Panc1 (cell line): ENCODE data around the gene ZBED5. TPM values are rescaled to one million over a fixed set of nuclear protein-coding genes. Genes with fewer than 3 reads are reported as not detected.

Source experiments
- ATAC-seq: fragments of 200-7000 bp; cut with Tn5 transposase; 2 replicates; pipeline ENCODE4 v1.9.1; 2020; ENCODE audit warnings: mild to moderate bottlenecking, moderate library complexity
- Bru-seq: library from RNA; stranded (reverse); fragments of 400-500 nt; gene quantifications from one replicate; lab custom pipeline; 2021; lab: Mats Ljungman, UMichigan
- BruChase-seq, 2 experiments: library from RNA; stranded (reverse); fragments of 400-500 nt; gene quantifications; one replicate each; lab custom pipeline; 2021; lab: Mats Ljungman, UMichigan
- BruUV-seq: library from RNA; stranded (reverse); fragments of 400-500 nt; replicated peaks from 2 replicates; lab custom pipeline; 2021; lab: Mats Ljungman, UMichigan
- CTCF ChIA-PET: fragments of 300-600 bp; sonication (Branson Sonifier 250); formaldehyde crosslinking; loops from one replicate; lab custom pipeline; 2022; ENCODE audit warnings: antibody characterized with exemption; lab: Charles Lee
- POLR2A ChIA-PET: fragments of 300-600 bp; sonication (Branson Sonifier 250); formaldehyde crosslinking; loops from one replicate; lab custom pipeline; 2022; ENCODE audit warnings: antibody characterized with exemption; lab: Charles Lee
- DNase-seq: peaks from one replicate; pipeline ENCODE4 v3.0.0-alpha.2; 2010; ENCODE audit warnings: low read depth, low spot score
- H3K27ac ChIP-seq: 2 replicates; pipeline ENCODE4 v1.5.1; 2011; ENCODE audit warnings: mild to moderate bottlenecking, low read length, inconsistent platforms
- H3K27me3 ChIP-seq: fragments of 200-500 bp; sonication (Bioruptor generic); 2 replicates; pipeline ENCODE4 v1.6.0; 2014; ENCODE audit warnings: low read length, inconsistent platforms; ENCODE audit not compliant: control insufficient read depth, insufficient read depth
- H3K36me3 ChIP-seq: fragments of 200-500 bp; sonication (Bioruptor generic); 2 replicates; pipeline ENCODE4 v1.5.1; 2014; ENCODE audit warnings: inconsistent platforms, mild to moderate bottlenecking, low read length, moderate library complexity; ENCODE audit not compliant: control insufficient read depth, insufficient read depth
- H3K4me1 ChIP-seq: 2 replicates; pipeline ENCODE4 v1.5.1; 2011; ENCODE audit warnings: inconsistent platforms, mild to moderate bottlenecking, low read length, moderate library complexity; ENCODE audit not compliant: control insufficient read depth, insufficient read depth
- H3K4me3 ChIP-seq, 2 experiments: 2 replicates each; pipeline ENCODE4 v1.5.1; 2011 to 2012; ENCODE audit warnings: low read depth in 2 of 2, low read length in 2 of 2, mild to moderate bottlenecking in 2 of 2, inconsistent platforms in 1 of 2, moderate library complexity in 1 of 2
- H3K9me3 ChIP-seq: fragments of 200-500 bp; sonication (Bioruptor generic); 2 replicates; pipeline ENCODE4 v1.5.1; 2014; ENCODE audit warnings: low read depth, mild to moderate bottlenecking, inconsistent platforms, low read length, moderate library complexity; ENCODE audit not compliant: control insufficient read depth, insufficient read depth
- POLR2AphosphoS5 ChIP-seq: IDR thresholded peaks from 2 replicates; pipeline ENCODE4 v1.6.1; 2012; ENCODE audit warnings: mild to moderate bottlenecking, low read depth, low read length, moderate library complexity
- REST ChIP-seq, 2 experiments: IDR thresholded peaks; 2 replicates each; pipeline ENCODE4 v1.6.1; 2011 to 2012; ENCODE audit warnings: low read depth in 2 of 2, control low read depth in 1 of 2, low read length in 1 of 2, mild to moderate bottlenecking in 1 of 2, moderate library complexity in 1 of 2; ENCODE audit not compliant: insufficient read depth in 1 of 2
- SIN3A ChIP-seq: IDR thresholded peaks from 2 replicates; pipeline ENCODE4 v1.6.1; 2012; ENCODE audit warnings: low read depth, mild to moderate bottlenecking, low read length, moderate library complexity, borderline replicate concordance; ENCODE audit not compliant: insufficient read depth
- TCF7L2 ChIP-seq: IDR thresholded peaks from 2 replicates; pipeline ENCODE4 v1.6.1; 2011; ENCODE audit warnings: mild to moderate bottlenecking, low read depth, low read length, inconsistent platforms
- in situ Hi-C: cut with HindIII; loops from 2 replicates; pipeline ENCODE4 v1.10.0; 2016; ENCODE audit warnings: low sequenced_read_pairs, low pct_unique_long_range_greater_than_20kb
- intact Hi-C: fragments of 100-400 bp; cut with micrococcal nuclease; formaldehyde crosslinking; loops from one replicate; pipeline ENCODE4 v1.10.0; 2022; ENCODE audit not compliant: unreplicated experiment
- long read RNA-seq: library from polyadenylated mRNA; unstranded; transcript quantifications from one replicate; pipeline ENCODE4 v2.0.0, GENCODE V29; 2021; ENCODE audit not compliant: unreplicated experiment
- polyA plus RNA-seq: library from polyadenylated mRNA; unstranded; fragments of >200 nt; gene quantifications from one replicate; pipeline ENCODE4 v1.2.1, GENCODE V29; 2012; ENCODE audit warnings: missing spikeins; ENCODE audit not compliant: insufficient read length
- total RNA-seq: library from RNA; stranded (reverse); gene quantifications from one replicate; pipeline ENCODE4 v1.2.1, GENCODE V29; 2021; ENCODE audit not compliant: unreplicated experiment
- TF ChIP-seq, protein P1 (sequence below): fragments of 450-650 bp; IDR thresholded peaks from 2 replicates; pipeline ENCODE4 v1.5.1; 2017; ENCODE audit warnings: mild to moderate bottlenecking

The ZBED5 gene
- 114 TPM for total RNA-seq
- 59.1 TPM for polyA plus RNA-seq
- Bru-seq, nascent RNA: percentile 99 among the genes with signal in this experiment
- BruChase-seq, experiment 1, labeled RNA remaining after a 2-hour chase: percentile 100 among the genes with signal in this experiment
- percentile 90 among the genes with signal in this experiment for BruChase-seq, experiment 2, labeled RNA remaining after a 6-hour chase
- long read RNA-seq, transcript ZBED5-201 (3 exons, 2,512 nt): major isoform, 20 of 91 reads
- long read RNA-seq, partial matches to known transcripts: 3 of 91 reads
- long read RNA-seq, other reads (novel, unspliced or antisense): 63 of 91 reads

DNA sequence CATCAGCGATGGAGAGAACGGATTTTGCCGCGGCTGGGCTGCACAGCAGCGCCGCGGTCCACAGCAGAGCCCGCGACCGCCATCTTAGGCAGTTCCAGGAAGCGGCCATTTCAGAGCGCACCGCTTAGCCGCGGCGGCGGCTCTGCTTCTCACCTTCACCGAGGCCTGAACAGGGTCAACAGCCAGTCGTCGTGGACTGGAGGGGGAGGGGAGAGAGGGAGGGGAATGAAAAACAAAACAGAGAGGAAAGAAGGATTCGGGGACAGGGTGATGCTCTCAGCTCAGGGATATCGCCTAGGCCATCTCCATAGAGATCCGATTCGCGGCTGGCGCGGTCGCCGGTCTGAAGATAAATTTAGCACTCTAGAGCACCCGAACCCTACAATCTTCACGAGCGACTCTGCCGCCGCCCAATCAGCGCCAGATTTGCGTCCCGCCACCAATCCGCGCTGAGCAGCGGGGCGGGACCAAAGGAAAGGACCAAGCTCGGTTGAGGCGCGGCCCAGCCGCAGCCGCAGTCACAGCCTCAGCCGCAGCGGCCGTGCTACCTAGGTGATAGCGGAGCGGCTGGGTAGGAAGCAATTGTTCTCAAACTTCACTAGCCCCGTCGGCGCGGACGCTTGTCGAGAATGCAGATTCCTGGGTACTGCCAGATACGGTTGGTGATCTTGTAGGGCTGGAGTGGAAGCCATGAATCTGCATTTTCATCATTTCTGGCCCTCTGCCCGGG lies at the start of gene ZBED5:
ZBED5 (minus strand) TSS at position 345 of the 730 bp plus-strand sequence. CDS start 3,108 bp downstream, outside the sequence.
- intact Hi-C loops: loop anchor here (2.0 to 5.0 kb wide), 3 partner anchors 51 to 75 kb away; partner anchors contain the start of gene EIF4G2
- BruUV-seq: no TSS peak
- Histone ChIP-seq H3K27me3 (no peaks in the 10 kb centered on the region), H3K4me3 (peak within 1 kb of the TSS; percentile 87 to 91), H3K27ac (peak within 1 kb of the TSS; percentile 100), H3K9me3 (no peaks in the 10 kb centered on the region), H3K4me1 (peaks cover 44% of the 10 kb centered on the region), H3K36me3 (peaks cover 42% of the 10 kb centered on the region)
- peak; percentile 95 for ATAC-seq
- DNase-seq: peak; percentile 98
- in situ Hi-C loops: no loop called here
- ChIA-PET CTCF (interaction anchor here (1.0 to 1.8 kb wide), 3 partner anchors 49 to 76 kb away, joined by 3 to 8 read pairs (median 6); partner anchors contain the start of gene EIF4G2), POLR2A (interaction anchor here (0.7 to 2.5 kb wide), 9 partner anchors 10 to 935 kb away, joined by 3 to 32 read pairs (median 7); partner anchors contain the start of gene EIF4G2)
- TF ChIP-seq, protein P1, sequence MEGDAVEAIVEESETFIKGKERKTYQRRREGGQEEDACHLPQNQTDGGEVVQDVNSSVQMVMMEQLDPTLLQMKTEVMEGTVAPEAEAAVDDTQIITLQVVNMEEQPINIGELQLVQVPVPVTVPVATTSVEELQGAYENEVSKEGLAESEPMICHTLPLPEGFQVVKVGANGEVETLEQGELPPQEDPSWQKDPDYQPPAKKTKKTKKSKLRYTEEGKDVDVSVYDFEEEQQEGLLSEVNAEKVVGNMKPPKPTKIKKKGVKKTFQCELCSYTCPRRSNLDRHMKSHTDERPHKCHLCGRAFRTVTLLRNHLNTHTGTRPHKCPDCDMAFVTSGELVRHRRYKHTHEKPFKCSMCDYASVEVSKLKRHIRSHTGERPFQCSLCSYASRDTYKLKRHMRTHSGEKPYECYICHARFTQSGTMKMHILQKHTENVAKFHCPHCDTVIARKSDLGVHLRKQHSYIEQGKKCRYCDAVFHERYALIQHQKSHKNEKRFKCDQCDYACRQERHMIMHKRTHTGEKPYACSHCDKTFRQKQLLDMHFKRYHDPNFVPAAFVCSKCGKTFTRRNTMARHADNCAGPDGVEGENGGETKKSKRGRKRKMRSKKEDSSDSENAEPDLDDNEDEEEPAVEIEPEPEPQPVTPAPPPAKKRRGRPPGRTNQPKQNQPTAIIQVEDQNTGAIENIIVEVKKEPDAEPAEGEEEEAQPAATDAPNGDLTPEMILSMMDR: no peak
- TF ChIP-seq SIN3A: peak; percentile 87
- peak in 1 of 2 experiments; percentile 76; a peak in 2 of 4 replicates for TF ChIP-seq REST (IDR thresholded peaks at IDR 0.05; ENCODE audit: insufficient read depth in 1 of 2, low read depth in 2 of 2, low read length in 1 of 2)
- peak; percentile 98 for TF ChIP-seq POLR2AphosphoS5
- peak; percentile 95 for TF ChIP-seq TCF7L2

GRCh38 chr11:10906521-10906920 lies 48.7 kb upstream of the ZBED5 start:
- in situ Hi-C loops (no loop called here), intact Hi-C loops (no loop called here)
- ChIA-PET POLR2A (interaction anchor here (0.8 kb wide), 1 partner anchor 24 kb away, joined by 4 read pairs; no protein-coding TSS in a partner anchor), CTCF (interaction anchor here (0.7 to 1.7 kb wide), 2 partner anchors 62 to 114 kb away, joined by 3 to 5 read pairs; no protein-coding TSS in a partner anchor)
- DNase-seq (no peak), ATAC-seq (peak; percentile 65)
- H3K27me3 ChIP-seq: no peaks in the 10 kb centered on the region
- H3K27ac ChIP-seq: peak overlapping the region; percentile 75
- no peaks in the 10 kb centered on the region for H3K36me3 ChIP-seq
- H3K4me3 ChIP-seq: no peak overlapping the region
- no TSS peak for BruUV-seq
- H3K4me1 ChIP-seq: peaks cover 20% of the 10 kb centered on the region
- no peak for TF ChIP-seq TCF7L2
- TF ChIP-seq, protein P1: no peak
- no peak for TF ChIP-seq SIN3A
- TF ChIP-seq REST (IDR thresholded peaks at IDR 0.05; ENCODE audit: insufficient read depth in 1 of 2, low read depth in 2 of 2, low read length in 1 of 2): no peak
- no peak for TF ChIP-seq POLR2AphosphoS5
- H3K9me3 ChIP-seq: no peaks in the 10 kb centered on the region; the same call in 1 of the 2 replicates
